Mesenchymal stem cell (in vitro differentiated cells and primary cell): ENCODE measurements around the gene B4GALT7.

Source experiments
- DNase-seq: peaks from one replicate; pipeline ENCODE4 v3.0.0-alpha.2; 2013
- H2AFZ ChIP-seq: one replicate; pipeline ENCODE4 v1.6.1; 2013; ENCODE audit warnings: low read depth, mild to moderate bottlenecking, control low read depth, inconsistent platforms, low read length, moderate library complexity
- H2AK5ac ChIP-seq: 2 replicates; pipeline ENCODE4 v1.6.1; 2013; ENCODE audit warnings: low read length, moderate library complexity, mild to moderate bottlenecking, inconsistent platforms; ENCODE audit not compliant: severe bottlenecking
- H2BK120ac ChIP-seq: one replicate; pipeline ENCODE4 v1.6.1; 2013; ENCODE audit warnings: low read depth, mild to moderate bottlenecking, inconsistent platforms, low read length, moderate library complexity
- H2BK12ac ChIP-seq, 2 experiments: one replicate each; pipeline ENCODE4 v1.6.1; 2013; ENCODE audit warnings: inconsistent platforms in 2 of 2, low read length in 2 of 2, mild to moderate bottlenecking in 2 of 2, moderate library complexity in 2 of 2, control low read depth in 1 of 2
- H2BK15ac ChIP-seq: one replicate; pipeline ENCODE4 v1.6.1; 2013; ENCODE audit warnings: mild to moderate bottlenecking, low read depth, inconsistent platforms; ENCODE audit not compliant: poor library complexity, severe bottlenecking
- H2BK5ac ChIP-seq: 2 replicates; pipeline ENCODE4 v1.6.1; 2013; ENCODE audit warnings: low read depth, mild to moderate bottlenecking, low read length, control low read depth, inconsistent platforms; ENCODE audit not compliant: poor library complexity, severe bottlenecking
- H3K14ac ChIP-seq, 2 experiments: one replicate each; pipeline ENCODE4 v1.6.1; 2013; ENCODE audit warnings: inconsistent platforms in 2 of 2, low read length in 2 of 2, control low read depth in 1 of 2, mild to moderate bottlenecking in 1 of 2, moderate library complexity in 1 of 2
- H3K18ac ChIP-seq, 2 experiments: one replicate each; pipeline ENCODE4 v1.6.1; 2013; ENCODE audit warnings: inconsistent platforms in 2 of 2, low read length in 2 of 2, control low read depth in 1 of 2, low read depth in 1 of 2, mild to moderate bottlenecking in 1 of 2
- H3K23ac ChIP-seq, 2 experiments: one replicate each; pipeline ENCODE4 v1.6.1; 2013; ENCODE audit warnings: inconsistent platforms in 2 of 2, low read length in 2 of 2, mild to moderate bottlenecking in 2 of 2, moderate library complexity in 2 of 2, control low read depth in 1 of 2
- H3K27ac ChIP-seq: 2 replicates; pipeline ENCODE4 v1.5.1; 2013; ENCODE audit warnings: mild to moderate bottlenecking, moderate library complexity, low read length, control low read depth, inconsistent platforms; ENCODE audit not compliant: poor library complexity, severe bottlenecking
- H3K27me3 ChIP-seq, 2 experiments: 2 replicates each; pipeline versions ENCODE4 v1.6.1 to v1.7.0; 2013; ENCODE audit warnings: low read length in 2 of 2, mild to moderate bottlenecking in 2 of 2, moderate library complexity in 2 of 2, control low read depth in 1 of 2, inconsistent platforms in 1 of 2; ENCODE audit not compliant: control insufficient read depth in 1 of 2, insufficient read depth in 1 of 2
- H3K36me3 ChIP-seq, 2 experiments: 2 replicates each; pipeline versions ENCODE4 v1.6.1 to v1.7.0; 2013; ENCODE audit warnings: low read length in 2 of 2, control low read depth in 1 of 2, inconsistent platforms in 1 of 2, low read depth in 1 of 2, mild to moderate bottlenecking in 1 of 2; ENCODE audit not compliant: insufficient read depth in 2 of 2, control insufficient read depth in 1 of 2
- H3K4ac ChIP-seq, 2 experiments: one replicate each; pipeline ENCODE4 v1.6.1; 2013; ENCODE audit warnings: inconsistent platforms in 2 of 2, low read length in 2 of 2, mild to moderate bottlenecking in 2 of 2, moderate library complexity in 2 of 2, control low read depth in 1 of 2, low read depth in 1 of 2
- H3K4me1 ChIP-seq: 2 replicates; pipeline ENCODE4 v1.6.1; 2013; ENCODE audit warnings: low read depth, low read length, control low read depth; ENCODE audit not compliant: control insufficient read depth, insufficient read depth
- H3K4me2 ChIP-seq: 2 replicates; pipeline ENCODE4 v1.6.1; 2013; ENCODE audit warnings: low read length, mild to moderate bottlenecking, inconsistent platforms; ENCODE audit not compliant: poor library complexity, severe bottlenecking
- H3K4me3 ChIP-seq, 2 experiments: 2 replicates each; pipeline versions ENCODE4 v1.5.1 to v1.7.0; 2013; ENCODE audit warnings: low read length in 2 of 2, mild to moderate bottlenecking in 2 of 2, control low read depth in 1 of 2, low read depth in 1 of 2; ENCODE audit not compliant: insufficient read depth in 1 of 2
- H3K79me1 ChIP-seq: replicated peaks from 2 replicates; pipeline ENCODE4 v1.6.1; 2013; ENCODE audit warnings: mild to moderate bottlenecking, control low read depth, low read length, inconsistent platforms; ENCODE audit not compliant: poor library complexity, severe bottlenecking
- H3K9ac ChIP-seq: 2 replicates; pipeline ENCODE4 v1.7.0; 2013; ENCODE audit warnings: mild to moderate bottlenecking, low read length, moderate library complexity
- H3K9me3 ChIP-seq: 2 replicates; pipeline ENCODE4 v1.7.0; 2013; ENCODE audit warnings: mild to moderate bottlenecking, low read length; ENCODE audit not compliant: control insufficient read depth
- H4K8ac ChIP-seq: one replicate; pipeline ENCODE4 v1.6.1; 2013; ENCODE audit warnings: inconsistent platforms, mild to moderate bottlenecking, low read length, moderate library complexity
- H4K91ac ChIP-seq: one replicate; pipeline ENCODE4 v1.6.1; 2013; ENCODE audit warnings: mild to moderate bottlenecking, low read length, inconsistent platforms
- WGBS: methylation state at CpG from one replicate; pipeline ENCODE4 v1.1.7; 2013; ENCODE audit warnings: mixed read lengths; 5-methylcytosine and 5-hydroxymethylcytosine counted together

Gene B4GALT7

DNA sequence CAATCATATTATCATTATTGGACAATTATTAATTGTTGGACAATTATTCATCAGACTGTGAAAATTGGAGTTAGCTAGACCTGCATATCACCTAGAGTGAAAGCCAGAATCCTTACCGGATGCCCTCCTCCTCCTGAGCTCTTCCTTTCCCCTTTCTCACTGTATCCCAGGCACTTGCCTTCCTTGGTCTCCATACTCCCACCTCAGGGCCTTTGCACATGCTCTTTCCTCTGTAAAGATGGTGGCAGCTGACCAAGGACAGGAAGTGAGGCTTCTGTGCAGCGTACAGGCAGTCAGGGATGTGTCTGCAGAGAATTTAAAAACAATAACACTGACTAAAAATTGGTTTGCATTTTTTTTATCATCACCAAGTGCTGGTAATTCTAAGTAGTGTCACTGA lies 30.0 kb upstream of the B4GALT7 start:
- no peaks in the 10 kb centered on the region for H3K79me1 ChIP-seq
- DNase-seq: no peak
- 80% methylated on average over 1 of the region's 2 CpGs for WGBS
- no peak overlapping the region for H3K9ac ChIP-seq
- no peak overlapping the region for H2BK5ac ChIP-seq
- H3K4ac ChIP-seq: no peak overlapping the region
- H3K4me3 ChIP-seq: no peak overlapping the region
- H2BK12ac ChIP-seq: no peak overlapping the region
- H2BK15ac ChIP-seq: no peak overlapping the region
- no peak overlapping the region for H4K91ac ChIP-seq
- no peak overlapping the region for H3K18ac ChIP-seq
- no peak overlapping the region for H3K27ac ChIP-seq
- no peak overlapping the region for H2AFZ ChIP-seq
- H3K36me3 ChIP-seq: no peaks in the 10 kb centered on the region
- H3K4me1 ChIP-seq: no peaks in the 10 kb centered on the region
- H3K4me2 ChIP-seq: no peak overlapping the region
- H4K8ac ChIP-seq: no peak overlapping the region
- H3K14ac ChIP-seq: no peak overlapping the region
- peaks cover 11 to 40% of the 10 kb centered on the region in 2 experiments for H3K27me3 ChIP-seq
- no peak overlapping the region for H2AK5ac ChIP-seq
- no peak overlapping the region for H3K23ac ChIP-seq
- H2BK120ac ChIP-seq: no peak overlapping the region
- H3K9me3 ChIP-seq: no peaks in the 10 kb centered on the region

DNA sequence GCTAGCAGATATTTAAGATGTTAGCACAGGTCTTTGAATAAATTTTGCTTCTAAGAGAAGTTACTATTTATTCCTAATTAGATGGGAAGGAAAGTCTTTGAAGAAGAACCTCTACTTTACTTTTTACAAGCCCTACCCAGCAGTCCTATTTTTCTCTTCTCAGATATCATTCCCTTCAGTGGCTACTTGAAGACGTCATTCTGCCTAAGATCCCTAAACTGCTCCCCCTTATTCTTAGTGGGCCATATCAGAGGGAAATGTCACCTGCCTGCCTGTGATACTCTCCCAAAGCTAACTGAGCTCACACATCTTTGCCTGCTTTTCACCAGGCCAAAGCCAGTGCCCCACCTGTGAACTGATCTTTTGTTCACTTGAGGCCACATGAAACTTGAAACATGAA lies 24.4 kb upstream of the B4GALT7 start:
- no peak overlapping the region for H3K18ac ChIP-seq
- H2BK15ac ChIP-seq: no peak overlapping the region
- H2BK12ac ChIP-seq: no peak overlapping the region
- no peak overlapping the region for H4K91ac ChIP-seq
- no peaks in the 10 kb centered on the region for H3K36me3 ChIP-seq
- 89% methylated on average over 1 of the region's 1 CpG for WGBS
- H3K9ac ChIP-seq: no peak overlapping the region
- no peaks in the 10 kb centered on the region for H3K9me3 ChIP-seq
- no peak overlapping the region for H3K4ac ChIP-seq
- no peaks in the 10 kb centered on the region for H3K4me1 ChIP-seq
- H2AFZ ChIP-seq: no peak overlapping the region
- no peaks in the 10 kb centered on the region for H3K79me1 ChIP-seq
- H3K27ac ChIP-seq: no peak overlapping the region
- no peak overlapping the region for H3K14ac ChIP-seq
- peaks cover 6 to 17% of the 10 kb centered on the region in 2 experiments for H3K27me3 ChIP-seq
- no peak overlapping the region for H3K4me3 ChIP-seq
- H3K23ac ChIP-seq: no peak overlapping the region
- no peak overlapping the region for H2AK5ac ChIP-seq
- no peak for DNase-seq
- no peak overlapping the region for H2BK120ac ChIP-seq
- no peak overlapping the region for H2BK5ac ChIP-seq
- no peak overlapping the region for H3K4me2 ChIP-seq
- no peak overlapping the region for H4K8ac ChIP-seq

DNA sequence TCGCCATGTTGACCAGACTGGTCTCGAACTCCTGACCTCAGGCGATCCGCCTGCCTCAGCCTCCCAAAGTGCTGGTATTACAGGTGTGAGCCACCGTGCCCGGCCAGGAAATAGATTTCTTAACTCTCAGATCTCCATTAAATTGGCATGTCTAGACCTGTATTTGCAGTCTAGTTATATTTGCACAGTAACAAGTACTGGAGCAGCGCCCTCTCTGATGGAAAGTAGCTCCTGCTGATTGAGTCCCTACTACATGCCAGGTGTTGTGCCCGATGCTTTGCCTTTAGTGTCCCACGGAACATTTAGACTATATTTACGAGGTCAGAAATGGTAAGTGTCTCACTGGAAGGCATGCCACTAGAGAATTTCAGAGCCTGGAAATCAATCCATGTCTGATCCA lies 23.8 kb upstream of the B4GALT7 start:
- H2AK5ac ChIP-seq: no peak overlapping the region
- H3K27me3 ChIP-seq: peaks cover 6 to 17% of the 10 kb centered on the region in 2 experiments
- H3K4ac ChIP-seq: no peak overlapping the region
- H4K8ac ChIP-seq: no peak overlapping the region
- H3K4me1 ChIP-seq: no peaks in the 10 kb centered on the region
- H3K79me1 ChIP-seq: no peaks in the 10 kb centered on the region
- H3K4me2 ChIP-seq: no peak overlapping the region
- no peak overlapping the region for H4K91ac ChIP-seq
- DNase-seq: no peak
- no peak overlapping the region for H2BK120ac ChIP-seq
- 80% methylated on average over 10 of the region's 10 CpGs for WGBS
- no peak overlapping the region for H3K9ac ChIP-seq
- H3K36me3 ChIP-seq: no peaks in the 10 kb centered on the region
- no peak overlapping the region for H2BK15ac ChIP-seq
- no peaks in the 10 kb centered on the region for H3K9me3 ChIP-seq
- no peak overlapping the region for H2AFZ ChIP-seq
- no peak overlapping the region for H3K18ac ChIP-seq
- no peak overlapping the region for H3K14ac ChIP-seq
- H3K23ac ChIP-seq: no peak overlapping the region
- H2BK12ac ChIP-seq: no peak overlapping the region
- no peak overlapping the region for H2BK5ac ChIP-seq
- no peak overlapping the region for H3K27ac ChIP-seq
- no peak overlapping the region for H3K4me3 ChIP-seq

- 93% methylated on average over 8 of the region's 8 CpGs for WGBS
- Histone ChIP-seq H3K4me1 (no peaks in the 10 kb centered on the region), H2BK5ac (no peak overlapping the region), H4K8ac (no peak overlapping the region), H3K18ac (no peak overlapping the region), H2AFZ (no peak overlapping the region), H2AK5ac (no peak overlapping the region), H2BK15ac (no peak overlapping the region), H3K79me1 (no peaks in the 10 kb centered on the region), H3K4me3 (no peak overlapping the region), H3K9ac (no peak overlapping the region), H2BK12ac (no peak overlapping the region), H3K9me3 (no peaks in the 10 kb centered on the region), H4K91ac (no peak overlapping the region), H3K14ac (no peak overlapping the region), H3K36me3 (no peaks in the 10 kb centered on the region), H3K23ac (no peak overlapping the region), H3K4ac (no peak overlapping the region), H3K27ac (no peak overlapping the region), H3K27me3 (peaks cover 6 to 18% of the 10 kb centered on the region in 2 experiments), H3K4me2 (no peak overlapping the region), H2BK120ac (no peak overlapping the region)
- DNase-seq: no peak
Measured at GRCh38 chr5:177578316-177578715, 21.6 kb upstream of the B4GALT7 start.
